Activated CD8-positive, alpha-beta T cell treated with anti-CD3 and anti-CD28 coated beads for 36 hours (primary cell): ENCODE results near the gene ORC1. TPM values are rescaled to one million over a fixed set of nuclear protein-coding genes. Genes with fewer than 3 reads are reported as not detected.

ENCODE experiments used
- ATAC-seq: fragments of 200-7000 bp; cut with Tn5 transposase; one replicate; pipeline ENCODE4 v1.10.0; 2021; ENCODE audit warnings: mild to moderate bottlenecking, moderate library complexity
- CTCF ChIA-PET: fragments of 350-600 bp; sonication (Branson Sonifier 250); formaldehyde crosslinking; loops from one replicate; lab custom pipeline; 2021; ENCODE audit warnings: antibody characterized with exemption; lab: Charles Lee
- POLR2A ChIA-PET: fragments of 350-600 bp; sonication (Branson Sonifier 250); formaldehyde crosslinking; loops from one replicate; lab custom pipeline; 2021; ENCODE audit warnings: antibody characterized with exemption; lab: Charles Lee
- DNase-seq: peaks from one replicate; pipeline ENCODE4 v3.0.0-alpha.2; 2020
- H3K27ac Mint-ChIP-seq: one replicate; pipeline ENCODE4 v1.8.0; 2021; ENCODE audit warnings: mild to moderate bottlenecking, mixed read lengths
- H3K27me3 Mint-ChIP-seq: one replicate; pipeline ENCODE4 v1.8.0; 2021; ENCODE audit warnings: mixed read lengths
- H3K36me3 Mint-ChIP-seq: one replicate; pipeline ENCODE4 v1.8.0; 2021; ENCODE audit warnings: low read depth, mixed read lengths
- H3K4me1 Mint-ChIP-seq: one replicate; pipeline ENCODE4 v1.8.0; 2021; ENCODE audit warnings: low read depth, mixed read lengths
- H3K4me3 Mint-ChIP-seq: one replicate; pipeline ENCODE4 v1.8.0; 2021; ENCODE audit warnings: mild to moderate bottlenecking, moderate library complexity, mixed read lengths
- H3K9me3 Mint-ChIP-seq: one replicate; pipeline ENCODE4 v1.8.0; 2021; ENCODE audit warnings: mixed read lengths
- intact Hi-C: fragments of 100-400 bp; cut with micrococcal nuclease; formaldehyde crosslinking; loops from one replicate; pipeline ENCODE4 v1.10.0; 2022
- total RNA-seq, 2 experiments: library from RNA; stranded (reverse); gene quantifications; one replicate each; pipeline ENCODE4 v1.2.3, GENCODE V29; 2021
- TF ChIP-seq, protein P1 (sequence below): fragments of 200-600 bp; IDR thresholded peaks from one replicate; pipeline ENCODE4 v1.8.0; 2022; ENCODE audit warnings: antibody characterized with exemption, mild to moderate bottlenecking

ORC1 gene
- total RNA-seq, 2 experiments from 2014 or later, result 51.0 to 51.8 TPM

DNA sequence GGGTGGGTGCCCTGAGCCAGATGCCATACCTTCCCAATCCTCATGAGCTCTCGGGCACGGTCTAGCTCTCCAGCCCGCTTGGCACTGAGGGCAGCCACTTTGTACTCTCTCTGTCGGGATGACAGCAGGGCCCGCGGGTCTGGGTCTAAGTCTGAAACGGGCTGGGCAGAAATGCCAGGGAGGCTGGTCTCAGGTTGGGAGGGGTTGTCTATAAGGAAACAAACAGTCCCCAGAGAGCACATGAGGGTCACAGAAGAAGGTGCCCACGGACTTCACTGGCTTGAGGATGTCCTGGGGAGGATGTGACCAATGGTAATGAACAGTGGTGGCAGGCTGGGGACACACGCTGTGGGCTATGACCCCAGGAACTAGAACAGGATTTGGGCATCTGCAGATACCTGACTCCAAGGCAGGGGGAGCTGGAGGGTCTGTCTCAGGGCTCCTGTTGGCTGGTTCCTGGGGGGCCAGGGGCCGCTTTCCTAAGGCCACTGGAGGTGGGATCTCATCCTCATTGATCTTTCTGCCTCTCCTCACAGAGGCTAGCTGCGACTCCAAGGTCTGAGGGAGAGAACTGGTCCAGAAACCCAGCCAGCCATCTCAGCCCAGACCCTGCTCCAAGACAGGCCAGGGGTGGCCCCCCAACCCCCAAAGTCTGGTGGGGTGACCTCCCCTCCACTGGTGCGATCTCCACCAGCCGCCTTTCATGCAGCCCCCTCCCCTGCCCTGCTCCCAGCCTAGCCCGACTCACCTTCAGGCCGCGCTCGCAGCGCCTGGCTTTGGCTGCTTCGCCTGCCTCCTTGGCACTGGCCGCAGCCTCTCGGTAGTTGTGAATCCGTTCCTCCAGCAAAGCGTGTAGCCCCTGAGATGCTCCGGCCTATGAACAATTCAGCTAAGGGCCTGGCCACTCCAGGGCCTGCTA lies 44.3 kb downstream of the ORC1 start:
- Mint-ChIP-seq H3K27ac (no peak overlapping the region), H3K36me3 (peaks cover 44% of the 10 kb centered on the region), H3K27me3 (no peaks in the 10 kb centered on the region), H3K4me1 (peaks cover 22% of the 10 kb centered on the region), H3K4me3 (no peak overlapping the region), H3K9me3 (no peaks in the 10 kb centered on the region)
- CTCF ChIA-PET, result interaction anchor here (1.7 kb wide), 1 partner anchor 326 kb away, joined by 5 read pairs; no protein-coding TSS in a partner anchor
- DNase-seq, result no peak
- POLR2A ChIA-PET, result interaction anchor here (1.6 kb wide), 1 partner anchor 9 kb away, joined by 4 read pairs; no protein-coding TSS in a partner anchor
- intact Hi-C loops, result no loop called here
- TF ChIP-seq, protein P1, sequence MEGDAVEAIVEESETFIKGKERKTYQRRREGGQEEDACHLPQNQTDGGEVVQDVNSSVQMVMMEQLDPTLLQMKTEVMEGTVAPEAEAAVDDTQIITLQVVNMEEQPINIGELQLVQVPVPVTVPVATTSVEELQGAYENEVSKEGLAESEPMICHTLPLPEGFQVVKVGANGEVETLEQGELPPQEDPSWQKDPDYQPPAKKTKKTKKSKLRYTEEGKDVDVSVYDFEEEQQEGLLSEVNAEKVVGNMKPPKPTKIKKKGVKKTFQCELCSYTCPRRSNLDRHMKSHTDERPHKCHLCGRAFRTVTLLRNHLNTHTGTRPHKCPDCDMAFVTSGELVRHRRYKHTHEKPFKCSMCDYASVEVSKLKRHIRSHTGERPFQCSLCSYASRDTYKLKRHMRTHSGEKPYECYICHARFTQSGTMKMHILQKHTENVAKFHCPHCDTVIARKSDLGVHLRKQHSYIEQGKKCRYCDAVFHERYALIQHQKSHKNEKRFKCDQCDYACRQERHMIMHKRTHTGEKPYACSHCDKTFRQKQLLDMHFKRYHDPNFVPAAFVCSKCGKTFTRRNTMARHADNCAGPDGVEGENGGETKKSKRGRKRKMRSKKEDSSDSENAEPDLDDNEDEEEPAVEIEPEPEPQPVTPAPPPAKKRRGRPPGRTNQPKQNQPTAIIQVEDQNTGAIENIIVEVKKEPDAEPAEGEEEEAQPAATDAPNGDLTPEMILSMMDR, result no peak
- no peak for ATAC-seq

DNA sequence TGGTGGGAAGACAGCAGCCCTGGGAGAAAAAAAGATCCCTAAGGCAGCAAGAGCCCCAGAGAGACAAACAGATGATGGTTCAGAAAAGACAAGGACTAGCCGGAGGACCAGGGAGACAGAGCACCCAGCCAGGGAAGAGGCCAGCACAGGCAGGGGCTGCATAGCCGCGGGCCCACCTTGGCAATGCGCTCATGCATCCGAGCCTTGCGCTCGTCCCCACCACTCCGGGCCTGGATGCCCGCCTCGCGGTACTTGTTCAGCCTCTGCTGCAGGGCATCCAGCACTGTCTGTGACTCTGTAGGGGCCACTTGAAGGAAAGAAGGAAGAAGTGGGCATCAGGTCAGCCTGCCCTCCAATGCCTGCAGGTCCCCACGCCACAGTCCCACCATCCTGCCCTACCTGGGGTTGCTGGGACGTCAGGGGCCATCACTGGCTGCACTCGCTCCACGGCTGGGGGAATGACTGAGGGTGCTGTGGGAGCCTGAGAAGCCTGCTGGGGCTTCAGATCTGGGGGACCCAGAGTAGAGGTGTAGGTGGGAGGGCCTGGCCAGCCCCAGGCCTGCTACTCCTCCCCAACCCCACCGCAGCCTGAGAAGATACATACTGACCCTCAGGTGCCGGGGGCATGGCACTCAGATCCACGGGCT lies 45.2 kb downstream of the ORC1 start:
- no peaks in the 10 kb centered on the region for H3K27me3 Mint-ChIP-seq
- CTCF ChIA-PET, result no interaction called here
- no peak for DNase-seq
- TF ChIP-seq, protein P1, result no peak
- peaks cover 14% of the 10 kb centered on the region for H3K4me1 Mint-ChIP-seq
- H3K36me3 Mint-ChIP-seq, result peaks cover 49% of the 10 kb centered on the region
- no peak overlapping the region for H3K27ac Mint-ChIP-seq
- POLR2A ChIA-PET, result no interaction called here
- H3K9me3 Mint-ChIP-seq, result no peaks in the 10 kb centered on the region
- intact Hi-C loops, result no loop called here
- H3K4me3 Mint-ChIP-seq, result no peak overlapping the region
- no peak for ATAC-seq

DNA sequence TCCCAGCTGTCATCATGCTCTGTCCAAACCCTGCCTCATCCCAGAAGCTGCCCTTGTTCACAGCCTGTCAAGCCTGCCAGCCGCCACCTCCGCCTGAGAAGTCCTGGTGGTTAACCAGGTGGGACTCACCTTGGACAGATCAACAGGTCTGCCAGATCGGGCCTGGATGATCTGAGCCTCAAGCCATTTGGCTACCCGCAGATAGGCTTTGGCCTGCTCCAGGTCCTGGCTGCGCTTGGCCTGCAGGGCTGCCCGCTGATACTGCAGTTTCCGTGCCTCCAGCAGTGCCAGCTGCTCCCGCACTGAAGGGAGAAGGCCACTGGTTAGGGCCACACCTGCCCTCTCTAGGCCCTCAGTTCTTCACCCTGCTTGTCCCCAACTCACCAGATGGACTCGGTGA lies 46.8 kb downstream of the ORC1 start:
- intact Hi-C loops, result no loop called here

DNA sequence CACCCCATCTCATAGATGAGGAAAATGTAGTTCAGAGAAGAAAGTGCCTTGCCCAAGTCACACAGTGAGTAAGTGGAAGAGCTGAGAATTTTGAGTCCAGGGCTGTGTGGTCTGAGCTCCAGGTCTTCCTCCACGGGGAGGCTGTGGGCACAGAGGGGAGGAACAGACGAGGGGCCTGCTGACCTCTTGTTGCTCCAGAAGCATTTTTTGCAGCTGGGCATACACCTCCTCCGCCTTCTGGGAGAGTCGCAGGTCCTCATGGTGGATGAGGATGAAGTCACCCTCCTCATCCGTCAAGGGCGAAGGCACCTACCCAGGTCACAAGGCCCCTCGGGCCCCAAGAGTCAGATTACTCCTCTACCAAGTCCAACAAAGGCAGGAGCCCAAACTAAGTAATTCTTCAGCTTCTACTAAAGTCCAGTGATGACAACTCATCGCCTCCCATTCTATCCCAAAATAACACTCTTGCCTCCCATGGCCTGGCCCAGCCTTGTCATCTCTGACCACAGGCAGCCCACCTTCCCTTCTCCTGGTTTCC lies 47.3 kb downstream of the ORC1 start:
- H3K27ac Mint-ChIP-seq, result peak overlapping the region; percentile 64
- DNase-seq (no peak), ATAC-seq (no peak)
- ChIA-PET POLR2A (interaction anchor here (1.0 kb wide), 1 partner anchor 9 kb away, joined by 3 read pairs; the partner anchor contains the start of gene CC2D1B), CTCF (no interaction called here)
- TF ChIP-seq, protein P1, result no peak
- H3K9me3 Mint-ChIP-seq, result no peaks in the 10 kb centered on the region
- H3K4me3 Mint-ChIP-seq, result no peak overlapping the region
- peaks cover 47% of the 10 kb centered on the region for H3K36me3 Mint-ChIP-seq
- intact Hi-C loops, result no loop called here
- H3K4me1 Mint-ChIP-seq, result peaks cover 7% of the 10 kb centered on the region
- H3K27me3 Mint-ChIP-seq, result no peaks in the 10 kb centered on the region

More for the DNA sequence above, 46.8 kb downstream of the ORC1 start:
- H3K36me3 Mint-ChIP-seq, result peaks cover 50% of the 10 kb centered on the region
- ATAC-seq (no peak), DNase-seq (no peak)
- H3K27me3 Mint-ChIP-seq, result no peaks in the 10 kb centered on the region
- H3K4me1 Mint-ChIP-seq, result peaks cover 7% of the 10 kb centered on the region
- TF ChIP-seq, protein P1, result no peak
- H3K4me3 Mint-ChIP-seq, result no peak overlapping the region
- no peaks in the 10 kb centered on the region for H3K9me3 Mint-ChIP-seq
- H3K27ac Mint-ChIP-seq, result no peak overlapping the region
- ChIA-PET POLR2A (interaction anchor here (1.0 kb wide), 1 partner anchor 8 kb away, joined by 3 read pairs; the partner anchor contains the start of gene CC2D1B), CTCF (no interaction called here)
